ENCODE data around the gene IRGM.

Gene IRGM

DNA sequence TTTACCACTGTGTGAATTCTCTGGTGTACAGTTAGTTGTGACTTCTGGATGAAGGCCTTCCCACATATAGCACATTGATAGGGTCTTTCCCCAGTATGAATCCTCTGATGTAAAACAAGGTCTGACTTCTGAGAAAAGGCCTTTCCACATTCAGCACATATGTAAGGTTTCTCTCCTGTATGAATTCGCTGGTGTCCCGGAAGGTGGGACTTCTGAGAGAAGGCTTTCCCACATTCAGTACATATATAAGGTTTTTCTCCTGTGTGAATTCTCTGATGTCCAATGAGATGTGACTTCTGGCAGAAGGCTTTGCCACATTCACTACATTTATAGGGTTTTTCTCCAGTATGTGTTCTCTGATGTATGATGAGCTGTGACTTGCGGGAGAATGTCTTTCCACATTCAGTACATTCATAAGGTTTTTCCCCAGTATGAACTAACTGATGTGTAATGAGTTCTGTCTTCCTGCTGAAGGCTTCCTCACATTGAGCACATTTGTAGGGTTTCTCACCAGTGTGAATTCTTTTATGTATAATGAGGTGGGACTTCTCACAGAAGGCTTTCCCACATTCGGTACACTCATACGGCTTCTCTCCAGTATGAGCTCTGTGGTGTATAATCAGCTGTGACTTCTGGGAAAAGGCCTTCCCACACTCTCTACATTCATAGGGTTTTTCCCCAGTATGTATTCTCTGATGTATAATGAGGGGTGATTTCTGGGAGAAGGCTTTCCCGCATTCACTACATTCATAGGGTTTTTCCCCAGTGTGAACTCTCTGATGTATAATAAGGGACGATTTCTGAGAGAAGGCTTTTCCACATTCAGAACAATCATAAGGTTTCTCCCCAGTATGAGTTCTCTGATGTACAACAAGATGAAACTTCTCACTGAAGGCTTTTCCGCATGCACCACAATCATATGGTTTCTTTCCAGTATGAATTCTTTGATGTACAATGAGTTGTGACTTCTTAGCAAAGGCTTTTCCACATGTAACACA is 49.4 kb downstream of the IRGM start:
- DNase-seq (ENCODE audit: low read depth in 1 of 2, low spot score in 1 of 2) = no peak

More for the DNA sequence above, 49.4 kb downstream of the IRGM start:
- no peak overlapping the region for H3K27ac ChIP-seq (replicated peaks)
- H3K4me3 ChIP-seq (replicated peaks; ENCODE audit: insufficient read depth, low read length) = no peak overlapping the region
- H3K27me3 ChIP-seq (ENCODE audit: insufficient read depth, poor library complexity, severe bottlenecking) = no peaks in the 10 kb centered on the region
- TF ChIP-seq SPI1 (IDR thresholded peaks at IDR 0.05; ENCODE audit: borderline replicate concordance, low read depth) (no peak), POLR2AphosphoS5 (IDR thresholded peaks at IDR 0.05; ENCODE audit: low read depth) (no peak), GABPA (IDR thresholded peaks at IDR 0.05; ENCODE audit: low read depth) (no peak)
- TF ChIP-seq, protein P1, sequence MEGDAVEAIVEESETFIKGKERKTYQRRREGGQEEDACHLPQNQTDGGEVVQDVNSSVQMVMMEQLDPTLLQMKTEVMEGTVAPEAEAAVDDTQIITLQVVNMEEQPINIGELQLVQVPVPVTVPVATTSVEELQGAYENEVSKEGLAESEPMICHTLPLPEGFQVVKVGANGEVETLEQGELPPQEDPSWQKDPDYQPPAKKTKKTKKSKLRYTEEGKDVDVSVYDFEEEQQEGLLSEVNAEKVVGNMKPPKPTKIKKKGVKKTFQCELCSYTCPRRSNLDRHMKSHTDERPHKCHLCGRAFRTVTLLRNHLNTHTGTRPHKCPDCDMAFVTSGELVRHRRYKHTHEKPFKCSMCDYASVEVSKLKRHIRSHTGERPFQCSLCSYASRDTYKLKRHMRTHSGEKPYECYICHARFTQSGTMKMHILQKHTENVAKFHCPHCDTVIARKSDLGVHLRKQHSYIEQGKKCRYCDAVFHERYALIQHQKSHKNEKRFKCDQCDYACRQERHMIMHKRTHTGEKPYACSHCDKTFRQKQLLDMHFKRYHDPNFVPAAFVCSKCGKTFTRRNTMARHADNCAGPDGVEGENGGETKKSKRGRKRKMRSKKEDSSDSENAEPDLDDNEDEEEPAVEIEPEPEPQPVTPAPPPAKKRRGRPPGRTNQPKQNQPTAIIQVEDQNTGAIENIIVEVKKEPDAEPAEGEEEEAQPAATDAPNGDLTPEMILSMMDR (IDR thresholded peaks at IDR 0.05; ENCODE audit: insufficient read depth, low read length) = no peak
- TF ChIP-seq, protein P2, sequence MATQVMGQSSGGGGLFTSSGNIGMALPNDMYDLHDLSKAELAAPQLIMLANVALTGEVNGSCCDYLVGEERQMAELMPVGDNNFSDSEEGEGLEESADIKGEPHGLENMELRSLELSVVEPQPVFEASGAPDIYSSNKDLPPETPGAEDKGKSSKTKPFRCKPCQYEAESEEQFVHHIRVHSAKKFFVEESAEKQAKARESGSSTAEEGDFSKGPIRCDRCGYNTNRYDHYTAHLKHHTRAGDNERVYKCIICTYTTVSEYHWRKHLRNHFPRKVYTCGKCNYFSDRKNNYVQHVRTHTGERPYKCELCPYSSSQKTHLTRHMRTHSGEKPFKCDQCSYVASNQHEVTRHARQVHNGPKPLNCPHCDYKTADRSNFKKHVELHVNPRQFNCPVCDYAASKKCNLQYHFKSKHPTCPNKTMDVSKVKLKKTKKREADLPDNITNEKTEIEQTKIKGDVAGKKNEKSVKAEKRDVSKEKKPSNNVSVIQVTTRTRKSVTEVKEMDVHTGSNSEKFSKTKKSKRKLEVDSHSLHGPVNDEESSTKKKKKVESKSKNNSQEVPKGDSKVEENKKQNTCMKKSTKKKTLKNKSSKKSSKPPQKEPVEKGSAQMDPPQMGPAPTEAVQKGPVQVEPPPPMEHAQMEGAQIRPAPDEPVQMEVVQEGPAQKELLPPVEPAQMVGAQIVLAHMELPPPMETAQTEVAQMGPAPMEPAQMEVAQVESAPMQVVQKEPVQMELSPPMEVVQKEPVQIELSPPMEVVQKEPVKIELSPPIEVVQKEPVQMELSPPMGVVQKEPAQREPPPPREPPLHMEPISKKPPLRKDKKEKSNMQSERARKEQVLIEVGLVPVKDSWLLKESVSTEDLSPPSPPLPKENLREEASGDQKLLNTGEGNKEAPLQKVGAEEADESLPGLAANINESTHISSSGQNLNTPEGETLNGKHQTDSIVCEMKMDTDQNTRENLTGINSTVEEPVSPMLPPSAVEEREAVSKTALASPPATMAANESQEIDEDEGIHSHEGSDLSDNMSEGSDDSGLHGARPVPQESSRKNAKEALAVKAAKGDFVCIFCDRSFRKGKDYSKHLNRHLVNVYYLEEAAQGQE (IDR thresholded peaks at IDR 0.05; ENCODE audit: insufficient replicate concordance, low read depth) = no peak
